B cell (primary cell): ENCODE results near the gene RERE.

Experiments used
- EZH2 ChIP-seq: IDR thresholded peaks from 2 replicates; pipeline ENCODE4 v1.6.1; 2012; ENCODE audit warnings: borderline replicate concordance, low read depth, mild to moderate bottlenecking, moderate library complexity, low read length; ENCODE audit not compliant: insufficient read depth, poor library complexity, severe bottlenecking
- TF ChIP-seq, protein P1 (sequence below): fragments of 200-600 bp; IDR thresholded peaks from one replicate; pipeline ENCODE4 v1.8.0; 2022; ENCODE audit warnings: antibody characterized with exemption, mild to moderate bottlenecking

DNA sequence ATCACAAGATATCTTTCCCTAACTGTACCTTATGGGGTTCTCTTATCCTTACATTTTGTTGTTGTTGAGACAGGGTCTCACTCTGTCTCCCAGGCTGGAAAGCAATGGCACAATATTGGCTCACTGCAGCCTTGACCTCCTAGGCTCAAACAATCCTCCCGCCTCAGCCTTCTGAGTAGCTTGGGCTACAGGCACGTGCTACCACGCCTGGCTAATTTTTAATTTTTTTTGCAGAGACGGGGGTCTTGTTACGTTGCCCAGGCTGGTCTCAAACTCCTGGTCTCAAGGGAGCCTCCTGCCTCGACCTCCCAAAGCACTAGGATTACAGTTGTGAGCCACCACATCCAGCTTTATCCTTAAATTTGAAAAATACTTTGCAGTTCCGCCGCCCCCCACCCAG lies 10.4 kb downstream of the RERE start:
- TF ChIP-seq, protein P1, sequence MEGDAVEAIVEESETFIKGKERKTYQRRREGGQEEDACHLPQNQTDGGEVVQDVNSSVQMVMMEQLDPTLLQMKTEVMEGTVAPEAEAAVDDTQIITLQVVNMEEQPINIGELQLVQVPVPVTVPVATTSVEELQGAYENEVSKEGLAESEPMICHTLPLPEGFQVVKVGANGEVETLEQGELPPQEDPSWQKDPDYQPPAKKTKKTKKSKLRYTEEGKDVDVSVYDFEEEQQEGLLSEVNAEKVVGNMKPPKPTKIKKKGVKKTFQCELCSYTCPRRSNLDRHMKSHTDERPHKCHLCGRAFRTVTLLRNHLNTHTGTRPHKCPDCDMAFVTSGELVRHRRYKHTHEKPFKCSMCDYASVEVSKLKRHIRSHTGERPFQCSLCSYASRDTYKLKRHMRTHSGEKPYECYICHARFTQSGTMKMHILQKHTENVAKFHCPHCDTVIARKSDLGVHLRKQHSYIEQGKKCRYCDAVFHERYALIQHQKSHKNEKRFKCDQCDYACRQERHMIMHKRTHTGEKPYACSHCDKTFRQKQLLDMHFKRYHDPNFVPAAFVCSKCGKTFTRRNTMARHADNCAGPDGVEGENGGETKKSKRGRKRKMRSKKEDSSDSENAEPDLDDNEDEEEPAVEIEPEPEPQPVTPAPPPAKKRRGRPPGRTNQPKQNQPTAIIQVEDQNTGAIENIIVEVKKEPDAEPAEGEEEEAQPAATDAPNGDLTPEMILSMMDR: no peak
- no peak for TF ChIP-seq EZH2
